SU-DHL-6 (cell line): ENCODE data around the gene PTPRG.

Experiments used
- CTCF ChIP-seq: fragments of 200-600 bp; sonication (generic); IDR thresholded peaks from one replicate; pipeline ENCODE4 v1.5.1; 2017; ENCODE audit warnings: antibody characterized with exemption, mild to moderate bottlenecking, low read length, moderate library complexity; ENCODE audit not compliant: insufficient read depth, poor library complexity, severe bottlenecking
- EZH2phosphoT487 ChIP-seq: fragments of 200-600 bp; sonication (generic), shearing (Covaris generic); conservative IDR thresholded peaks from 2 replicates; pipeline ENCODE4 v1.6.1; 2018; ENCODE audit warnings: mild to moderate bottlenecking, antibody characterized with exemption, low read length, moderate library complexity, mixed read lengths

- TF ChIP-seq CTCF (no peak), EZH2phosphoT487 (no peak)
Measured at GRCh38 chr3:61637088-61638051, 76.0 kb downstream of the PTPRG start.
